ENCODE results near the gene IMMP2L.

Gene IMMP2L

DNA sequence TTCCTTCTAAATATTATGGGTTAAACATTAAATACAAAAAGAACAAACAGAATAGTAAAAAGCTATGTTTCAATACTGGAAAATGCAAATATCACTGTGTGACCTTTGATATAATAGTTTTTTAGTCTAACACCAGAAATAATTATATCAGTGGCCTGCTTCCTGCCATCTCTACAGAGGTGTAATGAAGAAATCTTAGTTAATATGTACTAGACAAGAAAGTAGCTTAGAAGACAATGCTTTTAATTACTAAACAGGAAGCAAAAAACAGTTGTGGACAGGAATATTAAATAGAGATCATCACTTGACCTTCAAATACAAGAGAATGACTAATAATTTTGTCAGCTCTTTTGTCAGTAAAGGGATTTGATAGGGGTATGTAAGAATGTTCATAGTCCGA is 518.7 kb downstream of the IMMP2L start:
- DNase-seq (ENCODE audit: low read depth in 2 of 3, low spot score in 1 of 3), result no peak

DNA sequence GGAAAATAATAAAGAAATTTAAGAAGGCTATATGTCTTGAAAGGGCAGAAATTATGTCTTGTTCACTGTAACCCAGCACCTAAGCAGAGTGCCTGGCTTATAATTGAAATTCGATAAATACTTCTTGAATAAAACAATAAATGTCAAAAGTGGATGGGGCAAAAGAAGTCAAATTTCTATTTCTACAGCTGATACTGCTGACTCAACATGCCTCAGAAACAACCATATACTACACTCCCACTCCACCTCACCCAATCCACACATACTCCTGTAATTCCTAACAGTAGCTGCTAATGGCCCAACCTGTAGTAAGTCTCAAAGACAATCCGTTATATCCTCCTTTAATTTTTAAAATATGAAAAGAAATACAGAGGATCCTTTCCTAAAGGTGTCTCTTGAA is 519.5 kb downstream of the IMMP2L start:
- no peak for DNase-seq (ENCODE audit: low read depth in 2 of 3, low spot score in 1 of 3)

DNA sequence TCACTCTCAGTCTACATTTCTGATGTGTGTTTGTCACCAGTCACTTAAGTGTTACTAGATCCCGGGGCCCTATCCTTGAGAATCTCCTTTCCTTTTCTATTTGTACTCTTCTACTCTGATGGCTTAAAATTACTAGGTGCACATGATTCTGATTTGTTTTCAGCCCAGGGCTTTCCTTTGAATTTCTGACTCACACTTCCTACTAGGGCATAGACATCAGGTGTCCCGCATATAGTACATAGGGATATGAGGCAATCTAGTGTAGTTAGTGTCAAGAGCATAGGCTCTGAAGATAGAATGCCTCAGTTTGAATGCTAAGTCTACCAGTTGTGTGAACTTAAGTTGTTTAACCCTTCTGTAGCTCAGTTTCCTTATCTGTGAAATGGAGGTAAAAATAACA is 520.7 kb downstream of the IMMP2L start:
- DNase-seq (ENCODE audit: low read depth in 2 of 3, low spot score in 1 of 3), result no peak

DNA sequence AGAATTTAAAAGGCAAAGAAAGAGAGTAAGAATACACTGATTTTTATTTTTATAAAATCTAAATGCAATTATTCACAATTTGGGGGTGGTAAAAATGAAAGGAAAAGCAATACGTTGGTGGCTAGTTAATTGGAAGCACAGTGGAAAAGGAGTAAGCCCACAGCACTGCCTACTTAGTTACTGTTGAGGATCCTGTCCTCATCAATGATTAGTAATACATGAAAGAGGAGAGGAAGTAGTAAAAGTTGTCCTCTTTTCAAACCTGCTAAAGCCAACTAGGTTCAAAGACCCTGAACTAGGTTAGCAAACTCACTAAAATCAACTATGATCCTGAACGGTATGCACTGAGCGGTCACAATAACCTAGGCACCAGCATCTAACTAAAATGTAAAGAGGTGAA is 524.1 kb downstream of the IMMP2L start:
- no peak for DNase-seq (ENCODE audit: low read depth in 2 of 3, low spot score in 1 of 3)

DNA sequence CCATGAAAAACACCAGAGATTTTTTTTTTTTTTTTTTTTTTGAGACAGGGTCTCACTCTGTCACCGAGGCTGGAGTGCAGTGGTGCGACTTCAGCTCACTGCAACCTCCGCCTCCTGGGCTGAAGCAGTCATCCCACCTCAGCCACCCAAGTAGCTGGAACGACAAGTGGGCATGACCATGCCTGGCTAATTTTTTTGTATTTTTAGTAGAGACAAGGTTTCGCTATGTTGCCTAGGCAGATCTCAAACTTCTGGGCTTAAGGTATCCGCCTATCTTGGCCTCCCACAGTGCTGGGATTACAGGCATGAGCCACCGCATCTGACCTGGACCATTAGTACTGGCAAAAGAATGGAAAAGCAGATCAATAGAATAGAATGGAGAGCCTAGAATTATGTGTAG is 530.4 kb downstream of the IMMP2L start:
- DNase-seq (ENCODE audit: low read depth in 2 of 3, low spot score in 1 of 3), result no peak

DNA sequence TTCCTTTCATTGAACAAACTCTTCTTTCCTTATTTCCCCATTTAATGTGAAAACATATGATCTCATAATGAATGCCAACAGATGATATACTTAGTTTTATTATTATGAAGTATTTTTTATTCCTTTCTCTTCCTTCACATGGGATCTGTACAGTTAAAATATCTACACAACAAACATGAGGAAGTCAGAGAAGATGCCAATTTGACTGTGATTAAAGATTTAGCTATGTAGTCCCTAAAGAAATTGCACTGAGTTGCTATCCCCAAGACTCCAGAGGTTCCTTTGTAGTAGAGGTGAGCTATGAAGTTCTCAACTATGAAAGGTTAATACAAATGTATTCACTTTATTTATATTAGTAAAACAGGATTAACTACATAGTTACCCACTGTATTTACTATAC is 532.0 kb downstream of the IMMP2L start:
- DNase-seq (ENCODE audit: low read depth in 2 of 3, low spot score in 1 of 3), result no peak

DNA sequence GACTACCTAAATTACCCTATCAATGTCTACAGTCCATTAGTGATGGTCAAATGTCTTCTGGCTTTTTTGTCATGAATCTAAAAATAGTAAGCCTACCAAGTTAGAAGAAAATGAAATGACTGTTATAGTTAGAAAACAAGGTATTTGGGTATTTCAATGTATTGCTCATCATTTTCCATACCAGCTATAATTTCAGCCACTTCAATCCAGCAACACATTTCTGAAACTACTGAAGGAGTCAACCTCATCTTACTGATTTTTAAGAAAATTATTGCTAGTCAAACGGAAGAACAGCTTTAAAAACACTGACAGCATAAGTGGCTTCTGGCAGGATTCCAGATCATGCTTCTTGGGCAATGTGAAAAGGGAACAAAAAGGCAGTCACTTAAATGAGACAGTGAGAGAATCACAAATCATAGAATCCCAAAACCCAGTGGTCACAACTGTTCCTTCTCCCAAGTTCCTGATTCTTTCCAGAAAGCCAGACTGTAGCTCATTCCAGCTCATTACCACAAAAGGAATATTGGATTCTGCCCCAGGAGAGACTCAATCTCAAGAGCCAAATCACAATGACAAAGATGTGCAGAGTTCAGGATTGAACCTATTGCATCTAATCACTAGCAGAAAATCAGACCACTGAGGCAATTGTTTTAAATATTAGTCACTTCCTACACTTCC is 532.6 kb downstream of the IMMP2L start:
- peak in 1 of 3 donors; percentile 56 for DNase-seq (ENCODE audit: low read depth in 2 of 3, low spot score in 1 of 3)

DNA sequence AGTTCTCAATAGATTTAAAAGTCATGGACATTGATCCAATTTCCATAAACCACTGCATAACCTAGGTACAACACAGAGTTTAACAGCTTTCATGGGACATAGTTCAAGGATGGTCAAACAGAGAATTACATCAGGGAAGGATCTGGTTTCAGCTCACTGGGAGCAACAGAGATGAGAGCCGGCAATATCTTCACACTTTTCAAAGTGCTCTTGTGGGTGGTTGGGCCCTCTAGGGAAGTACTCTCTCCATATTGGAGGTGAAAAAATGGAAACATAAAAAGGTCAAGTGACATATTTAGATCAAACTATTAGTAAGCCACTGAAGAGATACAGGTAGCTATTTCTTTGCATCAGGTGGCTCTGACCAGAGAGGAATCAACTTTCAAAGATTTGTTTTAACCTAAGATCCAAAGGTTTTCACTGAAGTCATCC is 533.1 kb downstream of the IMMP2L start:
- no peak for DNase-seq (ENCODE audit: low read depth in 2 of 3, low spot score in 1 of 3)

DNA sequence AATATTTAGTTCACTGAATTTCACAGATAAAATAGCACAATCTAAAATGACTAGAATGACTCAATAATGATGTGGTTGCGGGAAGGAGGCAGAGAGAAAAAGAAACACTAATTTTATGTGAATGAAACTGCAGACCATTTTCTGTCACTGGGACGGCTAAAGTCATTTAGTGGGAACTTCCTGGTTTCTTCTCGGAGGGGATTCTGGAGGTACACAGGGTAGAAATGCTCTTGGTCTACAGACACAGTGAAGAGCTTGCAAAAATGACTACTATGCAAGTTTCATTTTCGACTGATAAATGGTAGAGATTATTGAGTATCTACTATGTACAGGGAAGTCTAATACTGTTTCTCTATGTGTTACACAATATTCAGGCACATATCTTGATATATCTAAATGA is 534.9 kb downstream of the IMMP2L start:
- no peak for DNase-seq (ENCODE audit: low read depth in 2 of 3, low spot score in 1 of 3)

DNA sequence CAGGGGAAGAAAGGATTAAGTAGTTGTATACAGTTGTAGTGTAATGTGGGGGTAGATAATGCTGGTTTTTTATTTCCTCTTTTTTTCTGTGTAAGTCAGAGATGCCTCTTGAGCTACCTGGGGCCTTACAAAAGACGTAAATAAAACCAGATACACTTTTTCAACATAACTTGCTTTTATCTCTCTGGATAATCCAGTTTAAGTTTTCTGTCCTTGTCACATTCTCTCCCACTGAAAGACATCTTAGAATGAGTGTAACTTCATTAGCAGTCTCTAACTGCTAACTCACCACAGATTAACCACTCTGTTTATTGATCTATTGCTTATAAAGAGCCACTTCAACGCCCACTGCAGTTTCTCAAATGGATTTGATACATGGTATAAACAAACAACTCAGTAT is 535.5 kb downstream of the IMMP2L start:
- no peak for DNase-seq (ENCODE audit: low read depth in 2 of 3, low spot score in 1 of 3)

DNA sequence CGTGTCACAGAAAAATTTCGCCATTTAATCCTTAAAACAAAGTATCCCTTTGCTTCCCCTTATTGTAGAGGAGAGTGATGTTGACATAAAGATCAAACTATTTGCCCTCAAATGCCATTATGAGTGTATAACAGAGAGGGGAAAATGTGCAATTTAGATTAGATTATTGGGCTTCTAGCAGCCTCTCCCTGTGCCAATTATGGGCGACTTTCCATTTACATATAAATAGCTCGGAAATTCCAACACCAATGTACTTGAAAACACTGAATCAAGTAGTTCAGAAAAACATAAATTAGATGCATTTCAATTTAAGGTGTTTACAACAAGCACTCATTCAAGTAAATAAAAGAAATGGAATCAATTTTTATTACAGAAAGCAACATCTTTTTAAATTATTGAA is 535.9 kb downstream of the IMMP2L start:
- no peak for DNase-seq (ENCODE audit: low read depth in 2 of 3, low spot score in 1 of 3)

DNA sequence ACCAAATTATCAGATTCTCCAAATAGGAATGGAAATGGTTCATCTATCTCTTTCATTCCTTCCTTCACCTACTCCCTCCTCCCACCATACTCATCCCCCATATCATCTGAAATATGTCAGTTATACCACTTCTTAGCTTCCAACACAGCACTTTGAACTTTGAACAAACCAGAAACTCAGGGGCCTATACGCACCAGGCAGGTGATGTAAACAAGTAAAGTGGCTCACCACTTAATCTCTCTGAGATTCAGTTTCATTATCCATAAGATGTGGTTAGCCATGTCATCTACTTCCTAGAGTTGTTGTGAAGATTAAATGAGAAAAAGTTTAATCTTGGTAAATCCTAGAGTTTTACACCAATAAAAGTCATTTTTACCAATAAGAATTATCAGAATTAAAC is 537.3 kb downstream of the IMMP2L start:
- DNase-seq (ENCODE audit: low read depth in 2 of 3, low spot score in 1 of 3), result peak in 2 of 3 donors; percentile 21 to 32

DNA sequence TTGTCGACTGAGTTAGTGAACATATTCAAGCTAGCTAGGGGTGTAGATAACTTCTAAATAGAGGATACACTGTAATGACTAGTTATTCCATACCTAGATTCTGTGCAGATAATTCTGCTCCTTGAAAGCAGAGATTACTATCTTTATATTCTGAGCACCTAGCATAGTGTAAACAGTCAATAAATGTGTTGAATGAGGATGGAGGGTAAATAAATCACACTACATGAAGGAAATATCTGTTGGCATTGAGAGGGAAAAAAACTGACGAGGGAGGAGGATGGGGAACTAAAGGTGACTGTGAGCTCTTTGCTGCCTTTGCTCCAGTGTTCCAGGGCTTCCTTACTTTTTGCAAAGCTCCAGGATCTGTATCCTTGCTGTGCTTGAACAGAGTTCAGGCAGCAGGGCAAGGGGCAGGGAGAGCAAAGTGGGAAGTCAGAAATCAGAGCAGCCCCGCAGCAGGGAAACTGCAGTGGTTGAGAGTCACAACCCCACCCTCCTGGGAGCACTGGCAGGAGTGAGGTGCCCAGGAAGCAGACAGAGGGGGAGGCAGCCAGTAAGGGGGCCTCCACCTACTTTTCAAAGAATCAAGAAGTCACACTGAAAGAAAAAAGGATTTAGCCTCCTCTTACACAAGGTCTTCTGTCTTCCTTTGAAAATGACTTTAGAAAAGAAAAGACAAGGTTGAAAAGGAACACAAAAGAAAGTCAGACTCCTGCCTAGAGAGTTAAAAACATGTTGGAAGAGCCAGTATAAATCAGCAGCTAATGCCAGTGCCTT is 543.1 kb downstream of the IMMP2L start:
- DNase-seq (ENCODE audit: low read depth in 2 of 3, low spot score in 1 of 3), result no peak

DNA sequence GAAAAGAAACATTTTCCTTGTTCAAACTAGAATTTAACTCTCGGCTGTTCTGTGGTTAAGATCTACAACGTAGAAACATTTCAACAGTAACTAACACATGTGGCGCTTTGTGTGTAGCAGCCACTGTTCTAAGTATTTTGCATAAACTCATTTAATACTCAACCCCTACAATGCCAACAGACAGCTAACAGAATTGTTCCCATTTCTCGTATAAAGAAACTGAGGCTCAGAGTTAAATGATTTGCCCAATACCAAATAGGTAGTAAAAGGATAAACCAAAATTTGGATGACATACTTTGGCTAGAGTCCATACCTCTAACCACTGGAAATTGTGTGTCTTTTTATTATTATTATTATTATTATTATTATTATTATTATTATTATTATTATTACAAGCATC is 543.8 kb downstream of the IMMP2L start:
- no peak for DNase-seq (ENCODE audit: low read depth in 2 of 3, low spot score in 1 of 3)

DNA sequence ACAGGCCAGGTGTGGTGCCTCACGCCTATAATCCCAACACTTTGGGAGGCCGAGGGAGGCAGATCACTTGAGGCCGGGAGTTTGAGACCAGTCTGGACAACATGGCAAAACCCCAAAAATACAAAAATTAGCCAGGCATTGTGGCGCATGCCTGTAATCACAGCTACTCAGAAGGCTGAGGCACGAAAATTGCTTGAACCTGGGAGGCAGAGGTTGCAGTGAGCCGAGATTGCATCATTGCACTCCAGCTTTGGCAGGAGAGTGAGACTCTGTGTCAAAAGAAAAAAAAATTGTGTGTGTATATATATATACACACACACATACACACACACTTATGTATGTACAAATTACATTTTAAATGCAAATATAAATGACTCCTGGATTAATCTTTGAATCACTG is 548.2 kb downstream of the IMMP2L start:
- no peak for DNase-seq (ENCODE audit: low read depth in 2 of 3, low spot score in 1 of 3)

DNA sequence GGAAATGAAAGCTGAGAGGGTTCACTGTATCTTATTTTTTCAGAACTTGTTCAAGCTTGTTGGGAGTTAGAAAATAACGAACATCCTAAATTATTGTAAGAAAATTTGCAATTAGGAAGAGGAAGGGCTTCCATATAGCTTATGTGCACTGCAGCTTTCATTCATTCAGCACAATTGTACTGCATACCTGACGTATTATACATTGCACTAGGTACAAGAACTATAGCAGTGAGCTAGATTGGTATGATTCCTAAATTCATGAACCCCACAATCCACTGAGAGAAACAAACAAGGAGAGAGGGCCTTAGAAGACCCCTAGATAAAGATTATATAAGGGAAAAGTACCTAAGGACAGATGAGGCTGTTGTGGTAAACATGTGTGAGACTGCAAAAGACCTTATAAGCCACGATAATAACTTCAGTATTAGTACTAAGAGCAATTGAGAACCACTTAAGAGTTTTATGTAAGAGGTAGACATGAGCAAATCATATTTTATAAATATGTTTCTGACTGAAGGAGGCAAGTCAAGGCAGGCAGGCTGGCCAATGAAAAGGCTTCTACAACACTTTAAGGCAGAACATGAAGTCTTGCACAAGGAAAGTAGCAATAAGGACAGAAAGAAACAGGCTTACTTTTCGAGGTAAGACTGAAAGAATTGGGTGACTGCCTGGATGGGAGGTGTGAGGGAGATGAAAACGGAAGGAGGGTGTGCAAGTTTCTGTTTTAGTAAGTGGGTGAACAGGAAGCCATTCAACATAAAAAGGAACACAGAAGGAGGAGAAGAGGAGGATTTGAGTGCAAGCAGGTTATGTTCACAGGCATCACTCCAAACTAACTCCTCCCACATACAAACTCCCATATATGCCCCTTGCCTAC is 549.3 kb downstream of the IMMP2L start:
- DNase-seq (ENCODE audit: low read depth in 2 of 3, low spot score in 1 of 3), result peak in 2 of 3 donors; percentile 14 to 41

DNA sequence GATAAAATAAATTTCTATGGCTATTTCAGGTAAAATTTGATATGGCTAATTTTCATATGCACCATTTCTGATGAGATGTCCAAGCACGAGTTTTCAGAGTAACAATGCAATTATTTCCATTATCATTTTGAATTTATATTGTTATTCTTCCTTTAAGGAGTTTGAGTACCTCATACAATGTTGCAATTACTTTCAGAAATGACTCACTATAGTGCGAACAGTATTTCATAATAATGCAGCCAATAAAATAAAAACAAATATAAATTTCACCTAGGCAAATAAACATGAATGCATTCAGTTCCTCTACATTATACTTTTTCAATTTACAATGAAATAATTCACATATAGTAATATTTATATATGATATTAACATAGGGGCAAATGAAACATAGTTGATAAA is 550.1 kb downstream of the IMMP2L start:
- DNase-seq (ENCODE audit: low read depth in 2 of 3, low spot score in 1 of 3), result no peak

DNA sequence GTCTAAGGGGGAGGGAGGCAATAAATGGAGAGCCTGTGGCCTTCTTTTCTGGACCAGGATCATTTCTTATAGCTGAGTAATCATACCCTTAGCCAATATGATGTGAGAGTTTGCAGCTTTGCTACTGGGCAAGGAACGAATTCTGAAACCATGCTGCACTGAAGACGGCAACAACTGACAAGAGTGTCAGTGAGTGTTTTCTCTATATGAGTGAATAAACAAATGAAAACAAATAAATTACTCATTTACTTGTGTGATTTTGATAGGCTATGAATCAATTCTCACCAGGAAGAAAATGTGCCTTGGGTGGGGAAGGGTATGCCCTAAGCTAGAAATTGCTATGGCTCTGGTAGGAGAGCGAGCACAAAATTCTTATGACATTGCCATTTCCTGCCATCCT is 550.8 kb downstream of the IMMP2L start:
- DNase-seq (ENCODE audit: low read depth in 2 of 3, low spot score in 1 of 3), result peak in 1 of 3 donors; percentile 19

DNA sequence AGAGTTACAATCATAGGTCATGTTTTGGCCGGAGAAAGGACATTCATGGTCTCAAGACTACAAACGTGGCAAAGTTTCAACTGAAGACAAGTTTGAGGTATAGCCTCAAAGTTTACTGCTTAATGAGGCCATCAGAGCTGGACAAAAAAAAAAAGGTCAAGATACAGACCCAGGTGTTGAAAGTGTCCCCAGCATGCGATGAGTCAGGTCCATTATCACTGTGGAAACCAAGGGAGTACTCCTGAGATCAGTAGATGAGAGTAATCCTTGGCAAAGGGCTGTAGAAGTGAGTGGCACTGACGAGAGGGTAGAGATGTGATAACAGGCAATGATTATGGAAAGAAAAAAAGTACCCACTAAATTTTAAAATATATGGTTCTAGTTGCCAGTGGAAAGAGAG is 551.5 kb downstream of the IMMP2L start:
- DNase-seq (ENCODE audit: low read depth in 2 of 3, low spot score in 1 of 3), result no peak

DNA sequence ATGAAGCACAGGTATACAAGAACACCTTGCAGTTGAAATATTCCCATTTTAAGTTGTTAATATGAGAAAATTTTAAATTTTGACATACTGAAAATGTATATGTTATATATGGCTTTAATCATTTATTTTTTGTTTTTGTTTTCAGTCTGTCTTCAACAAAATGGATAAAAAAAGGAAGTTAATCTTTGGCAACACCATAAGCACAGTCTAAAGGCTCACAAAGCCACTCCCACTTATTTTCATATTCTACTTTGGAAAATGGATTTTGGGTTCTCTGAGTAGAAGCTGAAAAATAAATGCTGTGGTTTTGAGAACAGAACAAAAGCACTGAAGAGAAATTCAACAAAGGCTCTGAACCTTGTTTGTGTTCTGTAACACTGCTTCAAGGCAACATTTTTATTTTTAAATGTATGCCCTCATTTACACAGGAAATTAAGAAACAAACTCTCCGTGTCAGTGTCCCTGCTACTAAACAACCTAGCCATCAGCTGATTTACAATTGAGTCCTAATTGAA is 552.7 kb downstream of the IMMP2L start:
- no peak for DNase-seq (ENCODE audit: low read depth in 2 of 3, low spot score in 1 of 3)

DNA sequence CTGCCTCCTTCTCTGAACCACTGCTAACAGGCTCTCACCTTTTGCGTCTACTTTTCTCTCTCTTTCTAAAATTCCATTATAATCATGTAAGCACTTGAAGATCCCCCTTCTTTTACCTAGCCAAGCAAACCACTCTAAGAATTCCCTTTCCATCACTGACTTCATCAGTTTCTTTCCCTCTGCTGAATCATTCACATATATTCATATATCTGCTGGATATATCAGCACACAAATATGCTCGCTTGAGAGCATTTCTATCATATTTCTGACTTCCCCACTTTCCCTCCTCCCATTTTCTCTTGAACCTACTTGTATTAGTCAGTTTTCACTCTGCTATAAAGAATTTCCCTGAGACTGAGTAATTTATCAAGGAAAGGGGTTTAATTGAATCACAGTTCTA is 555.6 kb downstream of the IMMP2L start:
- no peak for DNase-seq (ENCODE audit: low read depth in 2 of 3, low spot score in 1 of 3)

DNA sequence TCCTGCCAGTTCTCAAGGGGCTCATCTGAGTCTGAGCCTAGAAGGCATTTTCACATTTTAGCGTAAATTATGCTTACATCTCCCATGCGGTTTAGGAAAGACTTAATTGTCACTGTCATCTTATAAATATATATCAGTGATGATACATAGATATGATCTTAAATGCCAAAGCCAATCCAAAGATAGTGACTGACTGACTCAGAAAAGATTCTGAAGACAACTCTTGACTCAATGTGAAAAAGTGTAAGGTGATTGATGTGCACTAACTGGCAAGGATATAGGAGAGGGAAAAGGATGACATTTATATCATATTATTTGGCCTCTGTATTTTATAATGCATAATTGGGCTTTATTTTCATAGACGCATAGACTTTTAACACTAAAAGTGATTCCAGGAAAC is 556.3 kb downstream of the IMMP2L start:
- no peak for DNase-seq (ENCODE audit: low read depth in 2 of 3, low spot score in 1 of 3)
